NCI-H69 (cell line): ENCODE results near the gene ERC1.
A peak's percentile ranks its signal among the peaks of the same experiment; 100 is the strongest.
"Not testable (repeated sequence)": the region's sequence is repeated elsewhere in the genome, so short reads cannot be mapped to it uniquely, and the experiment has no call there.

ENCODE experiments used
- DNase-seq: peaks from one replicate; lab custom pipeline; 2025; lab: John Stamatoyannopoulos, UW

The ERC1 gene

DNA sequence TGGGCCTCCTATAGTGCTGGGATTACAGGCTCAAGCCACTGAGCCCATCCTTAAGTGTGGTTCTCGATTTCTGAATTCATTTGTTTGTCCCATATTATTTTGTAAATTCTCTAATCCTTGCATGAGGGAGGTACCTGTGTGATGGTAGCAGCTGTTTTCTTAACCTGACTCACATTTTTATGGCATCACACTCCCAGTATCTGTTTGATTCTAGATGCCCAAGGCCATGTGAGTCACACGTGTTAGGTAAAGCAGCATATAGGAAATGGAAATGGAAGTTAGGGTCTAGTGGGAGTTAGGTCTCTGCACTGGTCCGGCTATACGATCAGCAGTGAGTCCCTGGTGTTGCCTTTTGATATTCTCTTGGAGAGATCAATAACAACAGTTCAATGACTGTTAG lies 198.1 kb downstream of the ERC1 start:
- DNase-seq, result no peak

DNA sequence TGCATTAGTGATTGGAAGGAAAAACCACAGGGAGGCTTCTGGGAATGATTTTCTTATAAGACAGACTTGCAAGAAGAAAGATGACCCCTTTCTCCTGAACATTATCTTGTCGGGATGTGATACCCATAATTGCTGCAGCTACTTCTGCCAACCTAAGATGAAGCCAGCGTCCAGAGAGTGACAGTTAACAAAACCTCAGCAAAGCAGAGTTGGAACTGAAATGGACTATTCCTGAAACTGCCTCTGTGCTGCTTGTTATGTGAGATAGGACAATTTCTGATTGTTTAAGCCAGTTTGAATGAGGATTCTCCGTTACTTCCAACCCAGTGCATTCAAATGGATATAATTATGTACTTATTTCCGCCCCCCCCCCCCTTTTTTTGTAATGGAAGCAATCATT lies 204.5 kb downstream of the ERC1 start:
- no peak for DNase-seq

DNA sequence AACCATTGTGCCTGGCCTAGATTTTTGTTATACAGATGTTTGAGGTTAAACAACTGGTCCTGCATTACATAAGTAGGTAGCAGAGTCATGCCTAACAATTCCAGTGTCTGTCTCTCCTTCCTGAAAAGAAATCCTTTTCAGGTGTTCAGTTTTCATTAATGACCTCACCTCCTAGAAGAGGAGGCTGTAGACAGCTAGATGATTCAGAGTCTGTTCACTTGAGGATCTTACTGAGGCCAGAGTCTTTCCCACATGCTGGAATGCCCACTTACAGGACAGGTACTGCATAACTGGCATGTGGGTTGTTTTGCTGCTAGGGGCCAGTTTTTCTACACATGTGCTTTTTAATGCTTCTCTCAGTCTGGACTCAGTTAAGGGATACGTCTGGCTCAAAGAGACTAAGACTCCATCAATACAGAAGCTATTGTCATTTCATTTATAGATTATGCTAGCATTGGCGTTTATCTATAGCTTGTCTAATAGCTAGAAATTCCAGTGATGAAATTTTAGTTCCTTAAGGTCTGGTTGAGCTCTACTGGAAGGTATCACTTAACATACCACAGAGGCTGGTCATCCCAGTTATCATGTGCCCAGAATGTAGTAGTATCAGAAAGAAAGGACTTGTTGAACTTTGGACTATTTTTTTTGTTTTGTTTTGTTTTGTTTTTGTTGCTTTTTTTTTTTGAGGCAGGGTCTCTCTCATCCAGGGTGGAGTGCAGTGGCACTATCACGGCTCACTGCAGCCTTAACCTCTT lies 206.4 kb downstream of the ERC1 start:
- DNase-seq, result no peak

DNA sequence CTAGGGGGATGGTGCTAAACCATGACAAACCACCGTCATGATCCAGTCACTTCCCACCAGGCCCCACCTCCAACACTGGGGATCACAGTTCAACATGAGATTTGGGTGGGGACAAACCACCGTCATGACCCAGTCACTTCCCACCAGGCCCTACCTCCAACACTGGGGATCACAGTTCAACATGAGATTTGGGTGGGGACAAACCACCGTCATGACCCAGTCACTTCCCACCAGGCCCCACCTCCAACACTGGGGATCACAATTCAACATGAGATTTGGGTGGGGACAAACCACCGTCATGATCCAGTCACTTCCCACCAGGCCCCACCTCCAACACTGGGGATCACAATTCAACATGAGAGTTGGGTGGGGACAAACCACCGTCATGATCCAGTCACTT lies 207.8 kb downstream of the ERC1 start:
- not testable (repeated sequence) for DNase-seq

DNA sequence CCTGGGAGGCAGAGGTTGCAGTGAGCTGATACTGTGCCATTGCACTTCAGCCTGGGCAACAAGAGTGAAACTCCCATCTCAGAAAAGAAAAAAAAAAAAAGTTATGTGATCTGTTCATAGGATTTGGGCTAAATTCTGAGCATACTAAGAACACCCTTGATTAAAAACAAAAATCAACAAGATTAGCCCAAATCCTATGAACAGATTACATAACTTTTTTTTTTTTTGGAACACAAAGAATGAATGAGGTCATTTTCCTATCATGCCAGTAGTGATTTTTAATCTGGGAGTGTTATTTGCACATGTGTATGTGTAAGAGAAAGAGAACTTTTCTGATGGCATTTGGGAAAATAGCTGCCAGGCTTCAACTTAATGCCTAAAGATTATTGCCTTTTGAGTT lies 208.7 kb downstream of the ERC1 start:
- DNase-seq, result no peak

DNA sequence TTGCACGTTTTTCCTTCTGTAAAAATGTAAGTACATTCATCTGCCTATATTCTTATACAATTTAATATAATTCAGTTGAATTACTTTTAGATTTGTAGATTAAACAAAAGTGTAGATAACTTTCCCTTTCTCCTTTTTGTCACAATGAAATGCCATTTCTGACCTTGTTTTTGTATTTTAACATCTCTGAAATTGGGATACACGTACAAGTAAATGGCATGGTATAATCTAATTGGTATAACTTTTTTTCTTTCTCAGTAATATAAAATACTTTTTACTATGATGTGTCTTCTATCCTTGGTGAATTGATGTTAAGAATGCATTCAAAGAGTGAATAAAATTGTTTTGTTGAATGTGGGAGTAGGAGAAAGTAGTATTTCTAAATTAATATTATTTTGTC lies 210.0 kb downstream of the ERC1 start:
- no peak for DNase-seq

DNA sequence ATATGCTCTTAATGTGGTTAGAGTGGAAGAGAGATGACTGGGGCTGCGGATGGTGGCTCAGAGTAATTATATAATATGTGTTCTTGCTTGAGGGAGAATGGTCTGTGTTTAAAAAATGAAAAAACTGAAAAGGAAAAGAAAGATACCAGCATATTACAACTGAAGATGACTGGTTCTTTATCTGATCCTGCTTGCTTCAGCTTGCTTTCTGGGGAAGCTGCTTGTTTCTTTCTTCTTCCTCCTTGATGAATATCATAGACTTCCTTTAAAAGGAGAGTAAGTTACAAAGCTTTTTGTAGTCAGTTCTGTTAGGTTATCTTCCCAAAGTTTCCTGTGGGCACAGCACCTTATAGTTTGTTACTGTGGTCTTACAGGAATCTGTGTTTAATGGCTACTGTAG lies 210.9 kb downstream of the ERC1 start:
- no peak for DNase-seq

DNA sequence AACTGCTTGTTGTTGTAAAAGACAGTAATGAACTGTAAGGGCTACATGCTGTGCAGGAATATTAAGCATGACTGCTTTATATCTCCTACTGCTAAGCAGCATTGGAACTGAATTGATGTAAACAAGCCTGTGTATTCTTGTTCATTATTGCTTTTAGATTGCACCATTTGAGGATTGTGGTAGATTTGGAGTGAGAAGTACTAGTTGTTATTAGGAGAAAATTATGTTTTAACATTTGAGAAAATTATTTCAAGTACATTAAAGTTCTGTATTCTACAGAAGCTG lies 212.7 kb downstream of the ERC1 start:
- peak; percentile 49 for DNase-seq

DNA sequence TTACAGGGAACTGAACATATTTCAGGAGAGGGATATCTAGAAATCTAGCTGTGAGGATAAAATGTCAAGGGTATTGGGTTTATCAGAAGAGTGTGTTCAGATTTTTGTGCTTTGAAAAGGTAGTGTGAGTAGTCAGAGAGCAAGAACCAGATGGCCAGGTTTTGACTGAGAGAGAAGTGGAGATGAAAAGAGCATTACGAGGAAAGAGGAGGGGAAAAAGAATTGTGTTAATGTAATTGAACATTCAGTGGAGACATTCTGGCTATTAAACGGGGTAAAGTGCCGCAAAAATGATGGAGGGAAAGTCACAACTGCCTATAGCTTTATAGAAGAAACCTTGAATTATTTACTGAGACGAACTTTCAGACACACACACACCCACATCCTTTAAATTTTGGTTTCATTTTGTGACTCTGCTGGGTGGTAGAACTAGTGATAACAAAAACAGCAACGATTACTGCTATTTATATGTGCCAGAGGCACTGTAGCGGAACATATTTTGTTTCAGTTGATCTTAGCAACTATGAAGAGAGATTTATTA lies 213.6 kb downstream of the ERC1 start:
- DNase-seq, result peak; percentile 51

DNA sequence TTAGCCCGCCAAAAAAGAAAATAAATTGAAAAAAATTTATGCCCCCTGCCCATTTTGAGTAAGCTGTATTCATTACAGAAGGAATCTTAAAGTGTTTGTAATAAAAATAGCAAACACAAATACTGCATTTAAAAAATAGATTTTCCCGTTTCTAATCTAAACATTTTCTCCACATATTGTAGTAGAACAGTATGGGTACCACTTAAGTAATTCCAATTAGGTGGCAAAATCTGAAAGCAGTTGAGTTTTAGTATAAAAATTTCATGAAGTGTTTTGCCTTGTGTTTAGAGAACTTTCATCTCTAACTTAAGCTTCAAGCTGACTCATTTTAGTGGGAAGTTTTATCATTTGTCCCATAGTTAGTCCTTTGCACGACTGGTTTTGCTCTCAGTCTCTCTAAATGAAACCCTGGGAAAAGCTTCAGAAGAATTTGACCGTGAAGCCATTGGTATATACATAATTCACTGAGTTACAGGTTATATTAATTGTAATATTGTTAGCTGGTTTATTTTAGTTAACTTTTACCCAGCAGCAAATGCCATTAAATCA lies 214.6 kb downstream of the ERC1 start:
- no peak for DNase-seq

DNA sequence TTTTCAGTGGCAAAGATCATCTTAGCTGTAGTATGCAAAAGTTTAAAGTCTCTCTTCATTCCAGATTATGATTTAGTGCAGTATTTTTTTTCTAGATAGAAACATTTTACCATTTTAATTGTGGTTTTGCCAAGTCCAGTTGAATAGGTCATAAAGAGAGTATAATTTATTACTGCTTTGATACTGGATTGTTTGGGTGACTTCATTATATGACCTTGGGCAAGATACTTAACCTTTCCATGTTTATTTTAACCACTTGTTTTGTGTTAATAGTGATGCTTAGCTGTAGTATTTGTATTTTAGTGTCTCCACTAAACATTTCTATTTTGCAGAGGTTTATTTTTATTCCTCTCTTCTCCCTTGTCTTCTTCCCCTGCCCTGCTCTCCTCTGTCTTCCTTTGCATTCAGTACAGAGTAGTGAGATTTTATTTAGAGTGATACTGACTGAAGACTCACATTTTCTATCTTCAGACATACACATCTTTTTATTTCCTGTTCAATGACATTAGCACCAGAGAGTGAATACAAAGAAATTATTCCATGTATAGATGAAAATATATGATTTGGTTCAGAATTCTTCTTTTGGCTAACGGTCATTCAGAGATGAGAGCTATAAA lies 215.2 kb downstream of the ERC1 start:
- DNase-seq, result no peak

DNA sequence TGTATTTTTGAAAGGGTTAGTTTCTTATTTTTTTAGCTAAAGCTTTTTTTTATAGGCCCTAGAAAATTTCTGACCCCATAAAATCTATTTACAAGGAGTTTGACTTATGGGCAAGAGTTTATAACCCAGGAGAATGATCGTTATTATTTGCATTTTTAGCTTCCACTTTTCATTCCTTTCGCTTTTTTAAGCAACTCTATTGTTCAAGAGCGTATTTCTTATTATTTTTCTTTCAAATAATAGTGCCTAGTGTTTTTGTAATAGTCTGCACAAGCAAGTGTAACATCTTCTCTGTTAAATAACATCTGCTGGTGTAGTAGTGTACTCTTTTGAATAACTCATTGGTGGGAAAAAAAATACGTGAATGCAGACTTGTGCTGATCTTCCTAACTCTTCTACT lies 216.3 kb downstream of the ERC1 start:
- no peak for DNase-seq

DNA sequence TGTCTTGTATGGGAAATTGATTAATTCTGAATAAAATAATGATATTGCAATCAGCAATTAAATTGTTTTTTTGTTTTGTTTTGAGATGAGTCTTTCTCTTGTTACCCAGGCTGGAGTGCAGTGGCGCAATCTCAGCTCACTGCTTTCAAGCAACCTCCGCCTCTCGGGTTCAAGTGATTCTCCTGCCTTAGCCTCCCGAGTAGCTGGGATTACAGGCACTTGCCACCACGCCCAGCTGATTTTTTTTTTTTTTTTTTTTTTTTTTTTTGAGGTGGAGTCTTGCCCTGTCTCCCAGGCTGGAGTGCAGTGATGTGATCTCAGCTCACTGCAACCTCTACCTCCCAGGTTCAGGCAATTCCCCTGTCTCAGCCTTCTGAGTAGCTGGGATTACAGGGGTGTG lies 217.7 kb downstream of the ERC1 start:
- not testable (repeated sequence) for DNase-seq

DNA sequence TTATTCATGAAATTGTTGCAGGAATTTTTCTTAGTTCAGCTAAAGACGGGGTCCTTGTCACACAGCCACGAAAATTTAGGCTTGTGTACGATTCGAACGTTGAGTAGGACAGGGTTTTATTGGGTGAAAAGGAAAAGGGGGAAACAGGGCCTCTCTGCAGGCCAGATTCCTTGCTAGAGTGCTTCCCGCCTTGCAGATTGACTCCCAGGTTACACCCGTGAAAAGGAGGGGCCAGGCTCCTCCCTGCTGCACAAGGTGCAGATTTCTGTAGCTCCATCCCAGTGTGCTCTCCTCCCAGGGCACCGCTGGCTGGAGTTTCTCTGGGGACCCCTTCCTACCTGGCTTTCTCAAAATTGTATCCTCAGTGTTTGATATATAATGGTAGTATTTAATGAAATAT lies 221.5 kb downstream of the ERC1 start:
- DNase-seq, result peak; percentile 34

DNA sequence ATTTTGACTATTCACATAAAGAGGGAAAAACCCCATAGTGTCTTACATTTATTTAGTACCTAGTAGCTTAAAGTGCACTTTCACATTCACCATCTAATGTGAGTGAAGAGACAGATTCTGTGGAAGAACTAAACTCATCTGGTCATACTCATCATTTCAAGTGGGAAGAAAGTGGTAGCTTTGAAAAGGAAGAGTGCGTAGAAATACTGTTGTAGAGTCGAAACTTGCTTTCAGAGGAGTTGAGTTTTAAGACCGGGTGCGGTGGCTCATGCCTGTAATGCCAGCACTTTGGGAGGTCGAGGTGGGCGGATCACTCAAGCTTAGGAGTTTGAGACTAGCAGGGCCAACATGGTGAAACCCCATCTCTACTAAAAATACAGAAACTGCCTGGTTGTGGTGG lies 222.2 kb downstream of the ERC1 start:
- DNase-seq, result no peak

DNA sequence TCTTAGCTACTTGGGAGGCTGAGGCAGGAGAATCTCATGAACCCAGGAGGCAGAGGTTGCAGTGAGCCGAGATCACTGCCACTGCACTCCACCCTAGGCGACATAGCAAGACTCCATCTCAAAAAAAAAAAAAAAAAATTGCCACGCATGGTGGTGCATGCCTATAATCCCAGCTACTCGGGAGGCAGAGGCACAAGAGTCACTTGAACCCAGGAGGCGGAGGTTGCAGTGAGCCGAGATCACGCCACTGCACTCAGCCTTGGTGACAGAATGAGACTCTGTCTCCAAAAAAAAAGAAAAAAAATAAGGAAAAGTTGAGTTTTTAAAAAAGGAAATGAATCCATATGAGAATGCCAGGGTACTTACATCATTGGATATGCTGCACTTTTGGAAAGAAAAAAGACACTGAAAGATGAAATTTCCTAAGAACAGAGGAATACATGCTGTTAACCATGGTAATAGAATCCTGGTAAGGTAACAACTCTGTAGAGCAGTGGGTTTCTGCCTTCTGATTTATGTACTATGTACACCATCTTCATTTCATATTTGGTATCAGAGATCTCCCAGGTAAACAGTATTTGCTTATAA lies 222.7 kb downstream of the ERC1 start:
- no peak for DNase-seq

DNA sequence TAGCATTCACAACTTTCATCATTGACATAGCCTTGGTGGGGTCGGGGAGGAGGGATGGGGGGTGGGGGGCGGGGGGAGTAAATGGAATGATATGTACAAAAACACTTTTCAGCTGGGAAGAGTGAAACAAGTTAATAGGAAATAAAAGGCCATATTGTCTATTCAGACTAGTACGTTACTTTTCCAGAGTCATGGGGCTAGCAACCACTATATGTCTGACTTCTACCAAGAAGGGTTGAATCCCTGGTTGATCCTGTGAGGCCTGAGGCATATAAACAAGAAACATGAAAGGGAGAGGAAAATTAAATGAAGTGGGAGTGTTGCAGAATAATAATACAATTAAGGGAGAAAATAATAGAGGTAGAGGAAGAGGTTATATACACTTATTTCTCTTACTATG lies 225.5 kb downstream of the ERC1 start:
- peak; percentile 46 for DNase-seq

DNA sequence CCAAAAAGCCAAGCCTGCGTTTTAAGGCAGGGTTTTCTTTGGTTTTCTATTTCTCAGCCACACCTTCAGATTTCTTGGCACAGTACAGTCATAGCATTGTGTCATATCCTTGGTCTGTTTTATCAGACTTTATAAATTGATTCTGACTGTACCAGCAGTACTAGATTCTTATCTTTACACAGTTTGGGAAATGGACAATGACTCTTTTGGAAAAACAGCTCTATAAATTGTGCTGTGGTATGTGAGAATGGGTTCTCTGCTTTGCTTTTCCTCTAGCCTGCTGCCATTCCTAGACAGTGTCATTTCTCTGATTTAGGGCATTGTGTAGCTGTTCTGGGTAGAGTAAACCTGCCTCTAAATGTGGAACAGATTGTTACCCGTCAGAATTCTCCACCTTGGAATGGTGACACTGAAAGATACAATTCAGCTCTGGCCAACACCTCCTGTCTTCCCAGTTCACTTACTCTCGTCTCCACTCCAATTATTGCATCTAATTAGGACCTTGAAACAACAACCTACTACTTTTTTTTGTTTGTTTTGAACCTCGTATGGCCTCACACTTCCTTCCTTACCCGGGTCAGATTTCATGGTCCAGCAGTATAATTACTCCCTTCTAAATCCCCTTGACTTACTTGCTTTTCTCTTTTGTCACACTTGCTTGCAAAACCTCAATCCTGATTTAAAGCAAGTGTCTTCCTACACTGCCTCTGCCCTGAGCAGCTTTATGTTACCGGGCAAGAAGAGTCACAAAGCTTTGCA lies 226.3 kb downstream of the ERC1 start:
- peak; percentile 97 for DNase-seq

DNA sequence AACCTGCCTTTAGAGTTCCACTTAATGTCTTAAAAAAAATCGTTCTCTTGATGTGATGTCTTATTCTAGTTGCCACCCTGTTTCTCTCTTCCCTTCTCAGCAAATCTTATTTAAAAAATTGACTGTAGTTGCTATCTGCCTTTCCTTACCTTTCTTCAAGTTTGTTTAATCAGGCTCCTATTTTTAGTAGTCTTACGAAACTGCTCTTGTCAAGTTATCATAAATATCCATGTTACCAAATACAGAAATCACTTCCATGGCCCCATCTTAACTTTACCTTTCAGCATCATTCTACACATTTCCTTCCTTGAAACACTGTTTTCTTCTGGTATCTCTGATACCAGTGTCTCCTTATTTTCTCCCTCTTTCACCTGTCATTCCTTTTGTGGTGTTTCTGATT lies 227.3 kb downstream of the ERC1 start:
- no peak for DNase-seq

DNA sequence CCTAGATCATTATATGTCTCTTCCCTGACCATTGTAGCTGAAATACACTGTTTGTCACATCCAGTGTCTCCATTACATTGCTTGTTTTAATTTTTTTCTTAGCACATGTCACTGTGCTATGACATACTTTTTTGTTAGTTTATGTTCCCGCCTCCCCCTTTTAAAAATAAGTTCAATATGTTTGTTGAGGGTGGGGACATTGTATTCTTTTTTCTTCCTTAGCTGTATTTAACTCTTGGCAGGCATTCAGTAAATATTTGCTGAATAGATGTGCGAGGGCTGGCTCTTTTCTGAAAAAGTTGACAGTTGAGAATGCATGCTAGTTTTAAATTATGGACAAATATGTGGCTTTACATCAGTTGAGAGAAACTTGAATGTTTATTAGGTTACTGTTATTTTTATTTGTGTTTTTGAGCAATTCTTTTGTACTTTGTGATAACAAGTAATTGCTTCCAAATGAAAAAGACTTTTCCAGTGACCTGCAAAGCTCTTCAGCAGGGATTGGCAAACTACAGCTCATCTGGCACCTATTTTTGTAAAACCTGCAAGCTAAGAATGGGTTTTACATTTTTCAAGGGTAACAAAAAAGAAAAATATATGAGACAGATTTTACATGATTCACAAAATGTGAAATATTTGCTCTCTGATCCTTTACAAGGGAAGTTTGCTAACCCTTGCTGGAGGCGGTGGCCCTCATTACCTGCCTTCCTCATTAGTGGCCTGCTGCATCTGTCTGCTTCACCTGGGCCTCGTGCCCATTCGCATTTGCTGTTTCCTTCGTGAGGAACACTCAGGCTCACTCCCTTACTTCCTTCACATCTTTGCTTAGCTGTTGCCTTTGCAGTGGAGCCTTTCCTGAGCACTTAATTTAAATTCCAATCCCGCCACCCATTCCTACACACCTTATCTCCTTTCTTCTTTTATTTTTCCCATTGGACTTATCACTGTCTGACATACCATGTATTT lies 229.4 kb downstream of the ERC1 start:
- DNase-seq, result peak; percentile 97
